HG03432 (cell line): Measurements from ENCODE around the gene CNNM1.
A peak's percentile ranks its signal among the peaks of the same experiment; 100 is the strongest.

Source experiments
- ATAC-seq: cut with Tn5 transposase; IDR thresholded peaks from one replicate; pipeline ENCODE4 v1.9.1; 2021; ENCODE audit warnings: mild to moderate bottlenecking, moderate library complexity; ENCODE audit not compliant: unreplicated experiment

Gene CNNM1

GRCh38 chr10:99337311-99337811 is 8.2 kb downstream of the CNNM1 start:
- no peak for ATAC-seq

- no peak for ATAC-seq
These were observed 8.7 kb downstream of the CNNM1 start for GRCh38 chr10:99337901-99338300.

- no peak for ATAC-seq
These were observed 9.9 kb downstream of the CNNM1 start for GRCh38 chr10:99339077-99339476.

GRCh38 chr10:99339563-99340047 is 10.4 kb downstream of the CNNM1 start:
- ATAC-seq: no peak

- ATAC-seq: no peak
These were observed 11.5 kb downstream of the CNNM1 start for GRCh38 chr10:99340650-99341049.

- ATAC-seq: no peak
These were observed 12.1 kb downstream of the CNNM1 start for GRCh38 chr10:99341248-99341647.

GRCh38 chr10:99341860-99342490 is 12.8 kb downstream of the CNNM1 start:
- ATAC-seq: peak; percentile 53

- ATAC-seq: no peak
These were observed 14.1 kb downstream of the CNNM1 start for GRCh38 chr10:99343262-99343661.

- ATAC-seq: no peak
These were observed 15.6 kb downstream of the CNNM1 start for GRCh38 chr10:99344715-99345114.

GRCh38 chr10:99345350-99345749 is 16.2 kb downstream of the CNNM1 start:
- ATAC-seq: peak; percentile 63

GRCh38 chr10:99346247-99346646 is 17.1 kb downstream of the CNNM1 start:
- no peak for ATAC-seq

GRCh38 chr10:99347672-99348071 is 18.5 kb downstream of the CNNM1 start:
- ATAC-seq: no peak

GRCh38 chr10:99353182-99353581 is 24.0 kb downstream of the CNNM1 start:
- no peak for ATAC-seq

- ATAC-seq: no peak
These were observed 28.5 kb downstream of the CNNM1 start for GRCh38 chr10:99357691-99358090.

- no peak for ATAC-seq
These were observed 28.9 kb downstream of the CNNM1 start for GRCh38 chr10:99358101-99358500.

GRCh38 chr10:99360934-99361333 is 31.8 kb downstream of the CNNM1 start:
- ATAC-seq: no peak

- ATAC-seq: no peak
These were observed 35.0 kb downstream of the CNNM1 start for GRCh38 chr10:99364125-99364524.

- ATAC-seq: no peak
These were observed 36.2 kb downstream of the CNNM1 start for GRCh38 chr10:99365311-99365710.

GRCh38 chr10:99365736-99366135 is 36.6 kb downstream of the CNNM1 start:
- no peak for ATAC-seq

GRCh38 chr10:99366666-99367065 is 37.5 kb downstream of the CNNM1 start:
- ATAC-seq: no peak

- ATAC-seq: no peak
These were observed 39.5 kb downstream of the CNNM1 start for GRCh38 chr10:99368646-99369045.

- no peak for ATAC-seq
These were observed 40.0 kb downstream of the CNNM1 start for GRCh38 chr10:99369126-99369525.

GRCh38 chr10:99369551-99369950 is 40.4 kb downstream of the CNNM1 start:
- no peak for ATAC-seq
